ENCODE results near the gene DLK1.

Gene DLK1

DNA sequence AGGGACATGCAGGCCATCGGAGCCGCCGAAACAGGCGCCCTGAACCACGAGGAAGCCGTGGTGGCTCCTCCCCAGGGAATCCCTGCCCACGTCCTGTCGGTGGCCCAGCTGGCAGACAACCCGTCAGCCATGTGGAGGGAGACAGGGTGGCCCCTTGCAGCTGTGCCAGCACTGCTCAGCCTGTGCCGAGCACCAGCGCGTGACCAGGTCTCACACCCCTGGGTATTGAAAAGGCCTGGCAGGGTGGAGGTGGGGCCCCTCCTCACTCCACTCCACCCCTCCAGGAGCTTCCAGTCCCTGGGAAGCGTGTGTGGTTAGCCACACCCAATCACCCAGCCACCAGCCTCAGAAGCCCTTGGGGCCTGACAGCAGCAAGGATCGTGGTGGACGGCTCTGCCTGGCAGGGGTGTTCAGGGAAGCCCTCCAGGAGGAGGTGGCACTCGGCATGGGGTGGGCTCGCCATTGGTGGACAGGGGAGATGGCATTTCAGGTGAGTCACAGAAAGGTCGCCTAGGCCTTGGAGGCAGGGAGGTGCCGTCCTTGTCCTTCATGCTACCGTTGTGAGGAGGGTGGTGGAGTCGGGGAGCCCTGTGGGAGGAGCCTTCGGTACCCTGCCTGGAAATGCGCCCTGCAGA lies 12.3 kb upstream of the DLK1 start:
- DNase-seq (ENCODE audit: low spot score), result no peak

DNA sequence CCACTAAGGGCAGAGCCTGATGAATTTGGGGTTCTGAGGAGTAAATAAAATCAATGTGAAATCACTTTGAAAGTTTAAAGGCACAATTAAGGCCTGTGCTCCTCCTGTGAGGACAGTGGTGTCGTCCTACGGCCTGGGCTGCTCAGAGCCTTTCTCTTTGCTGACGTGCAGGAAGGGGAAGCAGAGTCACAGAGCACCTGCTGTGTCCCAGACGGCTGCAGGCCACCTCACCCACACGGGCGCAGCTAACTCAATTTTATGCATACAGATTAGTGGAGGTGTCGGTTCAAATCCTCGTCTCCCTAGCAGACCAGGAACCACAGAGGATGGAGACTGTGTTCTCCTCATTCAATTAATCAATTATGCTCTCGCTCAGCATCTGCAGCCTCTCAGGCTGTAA lies 11.4 kb upstream of the DLK1 start:
- no peak for DNase-seq (ENCODE audit: low spot score)

- no peak for DNase-seq (ENCODE audit: low spot score)
Observed at GRCh38 chr14:100715803-100716202, 10.9 kb upstream of the DLK1 start.

DNA sequence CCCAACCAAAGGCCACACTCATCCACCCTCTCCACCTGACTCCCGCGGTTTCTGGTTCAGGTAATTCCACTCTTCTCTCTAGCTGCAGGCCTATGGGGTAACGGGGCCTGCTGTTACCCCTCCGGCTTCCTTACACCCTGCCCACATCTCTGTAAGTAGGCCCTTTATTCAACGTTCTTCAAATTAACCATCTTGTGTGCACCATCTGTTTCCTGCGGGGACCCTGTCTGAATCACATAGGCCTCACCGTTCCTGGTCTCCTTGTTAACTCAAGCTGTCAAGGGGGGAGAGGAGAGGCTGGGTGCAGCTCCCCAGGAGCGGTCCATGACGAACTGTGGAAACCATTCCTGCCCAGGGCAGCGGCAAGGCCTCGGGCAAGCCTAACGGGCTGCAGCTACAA lies 9.3 kb upstream of the DLK1 start:
- no peak for DNase-seq (ENCODE audit: low spot score)

GRCh38 chr14:100719976-100720520 lies 6.6 kb upstream of the DLK1 start:
- no peak for DNase-seq (ENCODE audit: low spot score)

- DNase-seq (ENCODE audit: low spot score), result no peak
Observed at GRCh38 chr14:100721568-100721967, 5.1 kb upstream of the DLK1 start.

- DNase-seq (ENCODE audit: low spot score), result no peak
Observed at GRCh38 chr14:100722367-100722766, 4.3 kb upstream of the DLK1 start.

DNA sequence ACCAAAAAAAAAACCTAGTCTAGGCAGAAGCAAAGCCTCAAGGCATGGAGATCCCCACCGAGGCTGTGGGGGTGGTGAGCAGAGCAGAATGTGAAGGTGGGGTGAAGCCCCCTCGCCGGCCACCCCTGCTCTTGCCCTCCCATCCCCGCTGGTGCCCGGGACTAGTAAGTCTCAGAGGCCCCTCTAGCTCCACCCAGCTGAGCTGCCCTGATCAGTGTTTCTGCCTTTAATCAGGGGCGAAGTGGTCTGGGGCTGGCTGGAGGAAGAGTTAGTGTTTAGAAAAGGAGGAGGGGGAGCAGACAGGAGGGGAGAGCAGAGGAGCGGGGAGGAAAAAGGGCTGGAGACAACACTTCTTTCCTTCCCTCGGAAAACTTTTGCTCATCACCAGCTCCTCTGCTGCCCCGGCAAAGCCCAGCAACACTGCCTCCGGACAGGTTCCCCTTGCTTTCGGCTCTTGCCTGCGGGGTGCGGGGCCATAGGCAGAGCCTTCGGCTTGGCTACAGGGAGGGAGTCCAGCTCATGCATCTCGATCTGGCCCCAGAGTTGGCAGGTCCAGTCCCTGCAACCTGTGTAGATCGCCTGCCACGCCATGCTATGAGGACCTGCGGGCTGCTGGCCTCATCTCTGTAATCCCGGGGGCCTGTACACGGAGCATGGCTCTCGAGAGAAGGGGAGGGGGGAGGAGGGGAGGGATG lies 3.4 kb upstream of the DLK1 start:
- DNase-seq (ENCODE audit: low spot score), result no peak

- no peak for DNase-seq (ENCODE audit: low spot score)
Observed at GRCh38 chr14:100723830-100724437, 2.8 kb upstream of the DLK1 start.

- DNase-seq (ENCODE audit: low spot score), result no peak
Observed at GRCh38 chr14:100724536-100724935, 2.2 kb upstream of the DLK1 start.

DNA sequence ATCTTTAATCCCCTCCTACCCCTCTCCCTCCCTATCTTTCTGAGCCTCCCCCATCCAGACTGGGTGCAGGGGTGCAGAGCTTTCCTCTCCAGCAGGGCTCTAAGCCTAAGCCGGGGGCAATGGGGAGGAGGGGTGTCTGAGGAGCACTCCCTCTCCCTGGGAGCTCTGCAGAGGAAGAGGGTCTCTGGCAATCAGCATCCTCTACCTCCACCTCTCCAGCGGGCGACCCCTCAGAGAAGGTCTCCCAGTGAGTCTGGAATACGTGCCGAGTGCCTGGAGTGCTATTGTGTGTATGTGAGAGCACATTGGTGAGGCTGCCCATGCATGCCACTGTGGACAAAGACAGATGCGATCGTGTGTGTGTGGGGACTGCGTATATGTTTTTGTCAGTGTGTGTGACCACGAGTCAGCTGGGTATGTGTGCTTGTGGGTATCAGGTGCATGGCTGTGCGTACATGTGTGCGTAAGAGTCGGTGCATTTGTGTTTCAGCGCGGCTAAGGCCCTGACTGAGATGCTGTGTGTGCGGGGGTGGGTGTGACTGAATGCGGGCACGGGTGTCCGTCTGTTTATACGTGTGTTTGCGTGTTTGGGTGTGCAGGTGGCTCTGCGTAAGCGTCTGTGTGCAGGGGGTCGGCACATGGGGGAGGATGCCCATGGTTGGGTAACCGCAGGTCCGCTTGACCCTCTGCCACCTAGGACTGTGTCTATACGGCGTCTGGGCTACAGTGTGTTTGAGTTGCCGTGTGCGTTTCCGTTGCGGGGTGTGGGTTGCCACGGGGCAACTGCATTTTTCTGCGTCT lies 905 bp upstream of the DLK1 start:
- DNase-seq (ENCODE audit: low spot score), result no peak

GRCh38 chr14:100727086-100727872 lies 587 bp downstream of the DLK1 start:
- no peak for DNase-seq (ENCODE audit: low spot score)

DNA sequence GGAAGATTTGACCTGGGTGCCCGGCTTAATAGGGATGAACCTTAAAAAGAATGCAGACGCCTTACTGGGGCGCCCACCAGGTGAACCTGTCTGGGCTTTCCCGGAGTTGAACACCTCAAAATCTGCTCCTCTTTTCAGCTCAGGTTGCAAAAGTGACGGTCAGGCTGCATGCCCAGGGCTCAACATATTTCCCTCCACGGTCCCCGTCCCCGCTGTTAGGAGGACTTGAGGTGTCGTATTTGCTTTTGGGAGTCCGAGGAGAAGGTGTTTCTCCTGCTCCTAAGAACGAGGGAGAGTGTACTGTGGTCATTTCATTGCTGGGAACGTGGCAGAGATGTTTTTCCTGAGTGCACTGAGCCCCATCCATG lies 1.2 kb downstream of the DLK1 start:
- no peak for DNase-seq (ENCODE audit: low spot score)

DNA sequence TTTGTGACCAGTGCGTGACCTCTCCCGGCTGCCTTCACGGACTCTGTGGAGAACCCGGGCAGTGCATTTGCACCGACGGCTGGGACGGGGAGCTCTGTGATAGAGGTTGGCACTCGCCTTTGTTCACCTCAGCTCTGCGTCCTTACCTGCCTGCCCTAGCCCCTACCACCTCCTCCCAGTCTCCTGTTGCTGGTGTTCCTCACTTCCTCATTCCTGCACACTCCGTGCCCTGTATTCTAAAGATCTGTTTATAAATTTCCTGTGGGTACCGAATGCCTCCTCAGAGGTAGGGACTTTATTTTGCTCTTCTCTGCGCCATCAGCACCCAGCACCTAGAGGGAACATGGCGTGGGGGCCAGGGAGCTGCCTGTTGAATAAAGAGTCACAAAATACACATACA lies 2.3 kb downstream of the DLK1 start:
- no peak for DNase-seq (ENCODE audit: low spot score)

- DNase-seq (ENCODE audit: low spot score), result no peak
Observed at GRCh38 chr14:100729982-100730381, 3.3 kb downstream of the DLK1 start.

DNA sequence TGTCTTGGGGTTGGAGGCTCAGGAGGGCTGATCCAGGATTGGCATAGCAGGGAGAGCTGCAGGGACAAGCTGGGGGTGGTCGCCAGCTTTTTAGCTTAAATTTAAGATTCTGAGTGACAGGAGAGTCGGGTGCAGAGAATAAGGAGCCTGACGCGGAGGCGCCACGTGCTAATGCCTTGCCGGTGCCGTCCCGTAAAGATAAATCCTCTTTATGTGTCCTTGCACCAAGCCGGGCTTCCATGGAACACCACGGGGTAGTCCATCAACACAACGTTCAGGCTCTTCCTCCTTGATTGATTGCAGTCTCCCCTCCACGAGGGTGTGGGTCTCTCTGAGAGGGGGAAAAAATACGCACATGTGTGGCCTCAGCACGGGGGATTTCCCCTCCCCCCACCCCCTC lies 3.9 kb downstream of the DLK1 start:
- DNase-seq (ENCODE audit: low spot score), result no peak

- no peak for DNase-seq (ENCODE audit: low spot score)
Observed at GRCh38 chr14:100731011-100731670, 4.4 kb downstream of the DLK1 start.

GRCh38 chr14:100731846-100732765 lies 5.4 kb downstream of the DLK1 start:
- no peak for DNase-seq (ENCODE audit: low spot score)

DNA sequence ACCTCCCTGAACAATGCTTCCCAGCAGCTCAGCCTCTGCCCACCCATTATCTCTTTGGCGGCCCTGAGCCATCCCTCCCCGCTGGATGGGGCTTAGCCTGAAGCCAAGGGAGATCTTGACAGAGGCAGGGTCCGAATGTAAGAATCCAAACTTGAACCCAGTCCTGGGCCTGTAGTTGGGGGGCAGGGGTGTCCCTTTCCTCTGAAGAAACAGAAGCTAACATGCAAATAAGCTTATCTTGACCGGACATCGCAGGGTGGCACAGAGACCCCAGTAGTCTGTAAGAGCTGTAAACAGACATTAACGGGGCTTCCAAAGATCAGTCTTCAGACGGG lies 6.0 kb downstream of the DLK1 start:
- no peak for DNase-seq (ENCODE audit: low spot score)

DNA sequence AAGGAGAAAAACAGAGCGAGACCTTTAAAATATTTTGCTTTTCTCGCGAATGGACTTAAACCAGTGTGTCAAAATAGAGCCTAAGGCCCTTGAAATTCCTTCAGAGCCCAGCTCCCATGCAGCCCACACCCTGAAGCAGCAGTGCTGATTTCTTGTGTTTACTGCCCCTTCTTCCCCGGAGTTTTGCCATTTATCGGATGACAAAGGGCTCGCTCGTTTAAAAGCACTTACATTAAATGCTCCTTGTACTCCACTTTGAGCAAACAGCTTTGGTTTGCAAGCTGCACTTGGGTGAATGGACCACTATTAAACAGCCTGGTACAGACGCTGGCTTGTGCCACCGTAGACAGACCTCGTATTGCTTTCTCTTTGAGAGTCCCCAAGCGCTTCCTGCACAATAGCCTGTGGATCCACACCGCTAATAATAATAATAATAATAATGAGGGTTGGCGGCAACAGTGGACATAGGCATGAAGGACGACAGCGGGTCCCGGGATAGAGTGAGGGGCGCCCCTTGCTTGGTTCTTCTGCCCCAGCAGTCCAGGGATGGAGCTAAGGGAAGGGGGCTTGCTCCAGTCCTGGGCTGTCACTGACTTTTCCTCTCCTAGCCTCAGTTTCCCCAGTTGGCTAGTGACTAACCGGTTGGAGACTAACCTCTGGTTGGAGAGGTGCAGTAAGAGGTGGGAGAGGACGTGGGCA lies 6.6 kb downstream of the DLK1 start:
- DNase-seq (ENCODE audit: low spot score), result no peak
